ENCODE results near the gene MARCHF2. TPM values are rescaled to one million over a fixed set of nuclear protein-coding genes. Genes with fewer than 3 reads are reported as not detected.

The MARCHF2 gene
- total RNA-seq, 4 donors from 2014 or later, result 86.1 to 381 (median 118) TPM

DNA sequence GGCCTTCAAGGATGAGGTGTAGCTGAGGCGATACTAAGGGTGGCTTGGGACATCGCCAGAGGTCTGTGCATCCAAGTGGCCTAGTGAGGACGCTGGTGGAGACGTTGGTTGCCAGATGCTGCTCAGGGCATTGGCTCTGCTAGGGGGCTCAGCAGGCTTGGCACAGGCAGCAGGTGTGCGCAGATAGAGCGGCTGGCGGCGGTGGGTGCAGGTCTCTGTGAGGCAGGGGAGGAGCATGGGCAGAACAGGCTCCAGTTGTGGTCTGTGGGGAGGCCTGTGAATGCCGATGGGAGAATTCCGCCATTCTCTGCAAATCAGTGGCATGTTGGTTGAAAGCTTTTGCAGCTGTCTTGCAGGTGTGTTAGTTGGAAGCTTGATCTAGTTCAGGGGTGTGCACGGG is 68.1 kb downstream of the MARCHF2 start:
- Histone ChIP-seq H3K36me3 (peaks cover 0 to 39% (median 16%) of the 10 kb centered on the region in 4 donors), H3K4me1 (peaks cover 0 to 6% (median 4%) of the 10 kb centered on the region in 4 donors), H3K4me3 (no peak overlapping the region), H3K27ac (no peak overlapping the region), H3K27me3 (no peaks in the 10 kb centered on the region), H3K9me3 (no peaks in the 10 kb centered on the region)
- in situ Hi-C loops (cut with MboI; ENCODE audit: low pct_ligation_motif_present in 1 of 4, low pct_unique_long_range_greater_than_20kb in 1 of 4, low sequenced_read_pairs in 3 of 4), result no loop called here
- intact Hi-C loops (cut with DNase I; ENCODE audit: low total_unique reads), result no loop called here
- 85% methylated on average over 11 of the region's 11 CpGs; no CpG with 5 or more reads in 1 of the 2 donors for WGBS, 2 donors (ENCODE audit: low coverage in 1 of 2)
- TF ChIP-seq, protein P1, sequence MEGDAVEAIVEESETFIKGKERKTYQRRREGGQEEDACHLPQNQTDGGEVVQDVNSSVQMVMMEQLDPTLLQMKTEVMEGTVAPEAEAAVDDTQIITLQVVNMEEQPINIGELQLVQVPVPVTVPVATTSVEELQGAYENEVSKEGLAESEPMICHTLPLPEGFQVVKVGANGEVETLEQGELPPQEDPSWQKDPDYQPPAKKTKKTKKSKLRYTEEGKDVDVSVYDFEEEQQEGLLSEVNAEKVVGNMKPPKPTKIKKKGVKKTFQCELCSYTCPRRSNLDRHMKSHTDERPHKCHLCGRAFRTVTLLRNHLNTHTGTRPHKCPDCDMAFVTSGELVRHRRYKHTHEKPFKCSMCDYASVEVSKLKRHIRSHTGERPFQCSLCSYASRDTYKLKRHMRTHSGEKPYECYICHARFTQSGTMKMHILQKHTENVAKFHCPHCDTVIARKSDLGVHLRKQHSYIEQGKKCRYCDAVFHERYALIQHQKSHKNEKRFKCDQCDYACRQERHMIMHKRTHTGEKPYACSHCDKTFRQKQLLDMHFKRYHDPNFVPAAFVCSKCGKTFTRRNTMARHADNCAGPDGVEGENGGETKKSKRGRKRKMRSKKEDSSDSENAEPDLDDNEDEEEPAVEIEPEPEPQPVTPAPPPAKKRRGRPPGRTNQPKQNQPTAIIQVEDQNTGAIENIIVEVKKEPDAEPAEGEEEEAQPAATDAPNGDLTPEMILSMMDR (IDR thresholded peaks at IDR 0.05), result no peak
- TF ChIP-seq POLR2A (IDR thresholded peaks at IDR 0.05), result no peak
- TF ChIP-seq POLR2AphosphoS5 (IDR thresholded peaks at IDR 0.05), result no peak
- TF ChIP-seq EP300 (IDR thresholded peaks at IDR 0.05; ENCODE audit: low read depth), result no peak
- DNase-seq, result no peak

GRCh38 chr19:8481616-8482015 is 68.5 kb downstream of the MARCHF2 start:
- Histone ChIP-seq H3K27ac (no peak overlapping the region), H3K4me3 (no peak overlapping the region), H3K36me3 (peaks cover 0 to 43% (median 16%) of the 10 kb centered on the region in 4 donors), H3K9me3 (no peaks in the 10 kb centered on the region), H3K27me3 (no peaks in the 10 kb centered on the region), H3K4me1 (peaks cover 0 to 6% (median 4%) of the 10 kb centered on the region in 4 donors)
- 90% methylated on average over 6 of the region's 6 CpGs; no CpG with 5 or more reads in 1 of the 2 donors for WGBS, 2 donors (ENCODE audit: low coverage in 1 of 2)
- TF ChIP-seq, protein P1 (IDR thresholded peaks at IDR 0.05), result no peak
- TF ChIP-seq EP300 (IDR thresholded peaks at IDR 0.05; ENCODE audit: low read depth) (no peak), POLR2AphosphoS5 (IDR thresholded peaks at IDR 0.05) (no peak), POLR2A (IDR thresholded peaks at IDR 0.05) (no peak)
- no peak for DNase-seq
- intact Hi-C loops (cut with DNase I; ENCODE audit: low total_unique reads) (no loop called here), in situ Hi-C loops (cut with MboI; ENCODE audit: low pct_ligation_motif_present in 1 of 4, low pct_unique_long_range_greater_than_20kb in 1 of 4, low sequenced_read_pairs in 3 of 4) (no loop called here)

- H3K4me1 ChIP-seq, result peaks cover 0 to 8% (median 5%) of the 10 kb centered on the region in 4 donors
- intact Hi-C loops (cut with DNase I; ENCODE audit: low total_unique reads) (no loop called here), in situ Hi-C loops (cut with MboI; ENCODE audit: low pct_ligation_motif_present in 1 of 4, low pct_unique_long_range_greater_than_20kb in 1 of 4, low sequenced_read_pairs in 3 of 4) (no loop called here)
- no peak overlapping the region for H3K27ac ChIP-seq
- no peak for DNase-seq
- no peaks in the 10 kb centered on the region for H3K9me3 ChIP-seq
- no peak overlapping the region for H3K4me3 ChIP-seq
- no peaks in the 10 kb centered on the region for H3K27me3 ChIP-seq
- TF ChIP-seq POLR2AphosphoS5 (IDR thresholded peaks at IDR 0.05) (no peak), EP300 (IDR thresholded peaks at IDR 0.05; ENCODE audit: low read depth) (no peak), POLR2A (IDR thresholded peaks at IDR 0.05) (no peak)
- TF ChIP-seq, protein P1 (IDR thresholded peaks at IDR 0.05), result no peak
- H3K36me3 ChIP-seq, result peaks cover 0 to 52% (median 21%) of the 10 kb centered on the region in 4 donors
- WGBS, 2 donors (ENCODE audit: low coverage in 1 of 2), result 80 to 93% methylated on average over 3 to 11 of the region's 11 CpGs
Measured at GRCh38 chr19:8482696-8483095, 69.6 kb downstream of the MARCHF2 start.

DNA sequence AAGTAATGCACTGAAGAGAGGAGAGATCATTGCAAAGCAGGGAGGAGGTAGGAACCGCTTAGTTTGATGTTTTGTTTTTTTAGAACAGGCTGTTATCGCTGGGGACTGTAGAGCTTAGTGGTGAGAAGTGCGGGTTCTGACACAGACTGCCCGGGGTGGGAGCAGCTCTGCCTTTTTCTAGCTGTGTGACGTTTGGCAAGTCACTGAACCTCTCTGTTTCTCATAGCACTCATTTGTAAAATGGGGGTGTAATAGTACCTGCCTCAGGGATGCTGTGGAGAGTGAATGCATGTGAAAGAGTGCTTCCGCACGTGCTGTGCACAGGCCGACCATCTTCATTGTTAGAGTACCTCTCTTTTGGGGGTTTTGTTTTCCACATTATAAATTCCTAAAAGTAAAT is 70.1 kb downstream of the MARCHF2 start:
- Histone ChIP-seq H3K27ac (no peak overlapping the region), H3K4me3 (no peak overlapping the region), H3K9me3 (no peaks in the 10 kb centered on the region), H3K27me3 (no peaks in the 10 kb centered on the region), H3K4me1 (peaks cover 0 to 8% (median 5%) of the 10 kb centered on the region in 4 donors), H3K36me3 (peaks cover 0 to 57% (median 23%) of the 10 kb centered on the region in 4 donors)
- TF ChIP-seq EP300 (IDR thresholded peaks at IDR 0.05; ENCODE audit: low read depth), result no peak
- no peak for TF ChIP-seq POLR2A (IDR thresholded peaks at IDR 0.05)
- TF ChIP-seq, protein P1 (IDR thresholded peaks at IDR 0.05), result no peak
- no peak for TF ChIP-seq POLR2AphosphoS5 (IDR thresholded peaks at IDR 0.05)
- intact Hi-C loops (cut with DNase I; ENCODE audit: low total_unique reads), result no loop called here
- DNase-seq, result no peak
- 90 to 92% methylated on average over 7 to 8 of the region's 8 CpGs for WGBS, 2 donors (ENCODE audit: low coverage in 1 of 2)
- in situ Hi-C loops (cut with MboI; ENCODE audit: low pct_ligation_motif_present in 1 of 4, low pct_unique_long_range_greater_than_20kb in 1 of 4, low sequenced_read_pairs in 3 of 4), result no loop called here

Measured in transverse colon (tissue), 4 donors.